ENCODE data around the gene PDCD4.
"Not testable (repeated sequence)": the region's sequence is repeated elsewhere in the genome, so short reads cannot be mapped to it uniquely, and the experiment has no call there.

The PDCD4 gene

DNA sequence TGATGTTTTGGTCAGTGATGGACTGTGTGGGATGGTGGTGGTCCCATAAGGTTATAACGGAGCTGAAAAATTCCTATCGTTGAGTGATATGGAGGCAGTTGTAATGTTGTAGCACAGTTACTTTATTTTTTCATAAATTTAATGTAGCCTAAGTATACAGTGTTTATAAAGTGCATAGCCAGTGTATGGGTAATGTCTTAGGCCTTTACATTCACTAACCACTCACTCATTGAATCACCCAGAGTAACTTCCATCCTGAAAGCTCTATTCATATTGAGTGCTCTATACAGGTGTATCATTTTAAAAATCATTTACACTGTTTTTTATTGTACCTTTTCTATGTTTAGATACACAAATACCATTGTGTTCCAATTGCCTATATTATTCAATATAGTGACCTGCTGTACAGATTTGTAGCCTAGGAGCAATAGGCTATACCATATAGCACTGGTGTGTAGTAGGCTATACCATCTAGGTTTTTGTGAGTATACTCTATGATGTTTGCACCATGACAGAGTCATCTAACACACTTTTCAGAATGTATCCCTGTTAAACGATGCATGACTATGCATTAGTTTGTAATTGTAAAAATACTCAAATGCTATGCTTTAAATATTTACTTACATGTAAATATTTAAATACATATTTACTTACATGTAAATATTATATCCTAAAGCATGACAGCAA, 21.0 kb downstream of the PDCD4 start:
- DNase-seq, result no peak

- peak; percentile 25 for DNase-seq
Measured at GRCh38 chr10:110893559-110894179, 21.9 kb downstream of the PDCD4 start.

DNA sequence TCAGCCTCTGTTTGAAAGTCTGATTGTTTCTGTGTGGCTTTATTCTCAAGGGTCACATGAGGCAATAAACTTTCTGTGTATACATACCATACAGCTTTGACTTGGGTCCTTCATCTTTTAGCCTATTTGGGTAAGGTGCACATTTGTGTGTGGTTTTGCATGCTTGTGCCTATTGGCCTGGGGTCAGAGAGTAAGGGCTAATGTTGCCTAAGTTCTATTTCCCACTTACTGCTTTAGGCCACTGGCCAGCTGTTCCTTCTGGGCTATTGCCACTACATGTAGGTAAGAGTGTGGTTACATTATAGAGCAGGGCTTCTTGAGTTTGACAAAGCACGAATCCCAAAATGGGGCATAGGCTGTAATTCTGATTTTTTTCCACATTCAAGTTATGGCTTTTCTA, 25.5 kb downstream of the PDCD4 start:
- no peak for DNase-seq

DNA sequence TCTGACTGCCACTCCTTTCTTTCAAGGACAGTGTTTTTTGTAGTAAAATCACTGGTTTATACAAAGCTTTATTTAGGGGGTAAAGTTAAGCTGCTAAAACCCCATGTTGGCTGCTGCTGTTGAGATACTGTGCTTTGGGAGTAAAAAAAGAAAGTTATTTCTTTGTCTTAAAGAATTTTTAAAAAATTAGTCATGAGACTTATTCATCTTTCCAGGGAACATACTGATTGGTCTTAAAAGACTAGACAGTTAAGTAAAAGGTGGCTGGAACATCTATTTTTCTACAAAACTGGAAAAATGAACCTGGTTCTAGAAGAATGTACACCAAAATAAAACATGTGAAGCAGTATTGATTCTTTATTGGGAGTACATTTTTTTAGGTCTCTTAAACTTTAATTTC, 26.7 kb downstream of the PDCD4 start:
- DNase-seq, result no peak

GRCh38 chr10:110900983-110901382, 29.3 kb downstream of the PDCD4 start:
- DNase-seq, result no peak

GRCh38 chr10:110901954-110902819, 30.5 kb downstream of the PDCD4 start:
- no peak for DNase-seq

DNA sequence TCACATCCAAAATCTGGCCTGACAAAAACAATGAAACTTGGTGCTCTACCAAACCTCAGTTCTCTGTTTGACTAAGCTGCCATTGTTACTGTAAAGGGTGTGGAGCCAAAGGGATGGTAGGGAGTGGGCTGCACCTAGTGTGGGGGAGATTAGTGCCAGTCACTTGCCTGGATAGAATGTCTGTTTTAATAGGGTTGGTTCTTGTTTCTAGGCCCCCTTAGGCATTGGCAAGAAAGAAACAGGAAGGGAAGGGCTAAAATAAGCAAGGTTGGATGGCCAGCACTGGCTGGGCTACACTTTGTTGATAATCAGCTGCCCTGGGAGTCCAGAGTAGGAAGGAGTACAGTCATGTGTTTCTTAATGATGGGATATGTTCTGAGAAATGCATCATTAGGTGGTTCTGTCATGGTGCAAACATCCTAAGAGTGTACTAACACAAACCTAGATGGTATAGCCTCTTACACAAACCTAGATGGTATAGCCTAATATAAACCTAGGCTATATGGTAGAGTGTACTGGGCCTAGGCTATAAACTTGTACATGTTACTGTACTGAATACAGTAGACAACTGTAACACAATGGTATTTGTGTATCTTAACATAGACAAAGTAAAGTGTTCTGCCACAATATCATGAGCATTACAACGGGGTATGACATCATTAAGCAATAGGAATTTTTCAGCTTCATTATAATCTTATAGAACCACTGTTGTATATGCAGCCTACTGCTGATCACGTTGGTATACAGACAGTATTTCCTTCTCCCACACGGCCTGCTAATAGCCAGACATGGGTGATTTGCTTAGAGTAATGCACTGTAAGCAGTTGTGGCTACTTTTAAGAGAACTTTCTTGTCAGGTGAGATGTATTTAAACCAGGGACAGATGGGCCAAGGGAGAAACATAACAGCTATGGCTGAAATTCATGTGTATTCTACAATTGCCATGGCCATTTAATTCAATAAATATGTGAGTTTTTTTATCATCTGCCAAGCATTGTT, 31.9 kb downstream of the PDCD4 start:
- DNase-seq, result no peak

DNA sequence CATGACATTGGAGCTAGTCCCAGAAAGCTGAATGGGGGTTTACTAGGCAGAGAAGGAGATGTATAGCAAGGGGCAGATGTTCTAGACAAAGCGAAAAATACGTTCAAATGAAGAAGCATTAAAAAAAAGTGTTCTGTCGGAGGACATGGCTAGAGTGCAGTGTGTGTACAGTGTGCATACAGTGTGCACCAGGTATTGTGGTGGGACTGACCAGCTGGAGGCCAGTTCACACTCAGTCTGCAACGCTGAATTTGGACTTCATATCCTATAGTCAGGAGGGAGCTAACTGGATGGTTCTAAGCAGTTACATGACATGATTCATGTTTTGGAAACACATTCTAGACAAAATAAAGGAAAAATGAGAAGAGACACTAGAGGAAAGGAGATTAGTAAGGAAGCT, 38.4 kb downstream of the PDCD4 start:
- DNase-seq, result no peak

DNA sequence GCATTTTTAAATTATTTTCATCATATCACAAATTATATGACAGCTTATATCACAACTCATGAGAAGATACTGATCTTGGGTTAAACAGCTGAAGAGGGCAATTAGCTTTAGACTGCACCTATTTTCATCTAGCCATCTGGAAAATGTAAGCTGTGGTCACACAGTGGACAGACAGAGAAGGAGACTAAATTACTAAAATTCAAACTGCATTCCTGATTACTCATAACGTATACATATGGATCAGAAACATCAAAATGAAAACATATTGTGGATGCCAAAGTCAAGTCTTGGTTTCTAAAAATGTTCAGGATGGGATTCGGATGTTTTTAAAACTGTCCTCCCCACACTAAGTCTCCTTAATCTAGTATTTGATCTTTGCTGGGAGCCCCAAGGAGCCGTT, 40.6 kb downstream of the PDCD4 start:
- no peak for DNase-seq

DNA sequence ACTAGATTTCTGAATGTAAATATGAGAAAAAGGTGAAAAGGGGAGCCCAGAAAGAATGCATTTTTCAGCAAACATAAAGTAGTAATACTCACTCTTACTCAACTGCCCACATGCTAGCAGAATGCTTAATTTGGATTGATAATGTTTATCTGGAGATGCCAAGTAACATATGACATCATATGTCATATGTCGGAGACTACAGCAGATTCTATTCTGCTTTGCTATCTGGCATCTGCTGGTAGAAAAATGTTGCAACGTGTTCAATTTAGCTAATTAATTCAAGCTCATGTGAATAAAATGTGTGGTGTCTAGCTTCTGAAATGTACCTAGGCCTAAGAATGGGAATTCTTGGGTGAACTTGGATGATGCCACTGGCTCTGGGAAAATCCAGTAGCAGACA, 42.7 kb downstream of the PDCD4 start:
- DNase-seq, result no peak

GRCh38 chr10:110915035-110915434, 43.3 kb downstream of the PDCD4 start:
- DNase-seq, result no peak

DNA sequence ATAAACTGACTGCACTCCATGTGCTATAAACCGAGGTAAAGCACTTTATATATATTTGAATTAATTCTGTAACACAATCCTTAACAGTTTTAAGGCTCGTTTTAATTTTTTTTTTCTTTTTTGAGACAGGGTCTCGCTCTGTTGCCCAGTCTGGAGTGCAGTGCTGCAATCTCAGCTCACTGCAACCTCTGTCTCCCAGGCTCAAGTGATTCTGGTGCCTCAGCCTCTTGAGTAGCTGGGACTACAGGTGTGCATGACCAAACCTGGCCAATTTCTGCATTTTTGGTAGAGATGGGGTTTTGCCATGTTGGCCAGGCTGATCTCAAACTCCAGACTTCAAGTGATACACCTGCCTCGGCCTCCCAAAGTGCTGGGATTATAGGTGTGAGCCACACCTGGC, 43.9 kb downstream of the PDCD4 start:
- DNase-seq, result not testable (repeated sequence)

GRCh38 chr10:110916554-110917346, 45.0 kb downstream of the PDCD4 start:
- DNase-seq, result no peak

DNA sequence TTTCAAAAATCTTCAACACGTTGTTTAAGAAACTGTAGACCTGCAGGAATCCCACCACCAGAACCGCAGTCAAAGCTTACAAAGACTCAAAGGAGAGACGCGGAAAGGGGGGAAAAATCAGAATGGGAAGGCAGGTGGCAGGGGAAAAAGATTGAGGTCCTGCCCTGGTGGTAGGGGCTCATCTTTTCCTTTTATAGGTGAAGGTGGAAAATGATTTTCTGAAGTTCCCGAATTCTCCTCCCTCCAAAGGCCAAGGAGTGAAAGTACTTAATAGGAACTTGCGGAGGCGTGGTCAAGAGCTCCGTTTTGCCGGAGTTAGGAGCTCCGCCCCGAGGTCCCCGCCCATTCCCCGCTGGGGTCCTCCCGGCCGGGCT, 46.5 kb downstream of the PDCD4 start:
- DNase-seq, result peak; percentile 92

GRCh38 chr10:110918643-110919348, 47.1 kb downstream of the PDCD4 start, which contains the start of gene BBIP1:
TSS of gene BBIP1 (minus strand) at chr10:110919180. CDS start at chr10:110918157, 1,023 bp downstream.
- DNase-seq, result peak; percentile 99

- no peak for DNase-seq
Measured at GRCh38 chr10:110919349-110919931, 47.7 kb downstream of the PDCD4 start, which contains the start of gene SHOC2. TSS of gene SHOC2 (plus strand) at chr10:110919604. CDS start at chr10:110964359, 44,755 bp downstream.

- DNase-seq, result no peak
Measured at GRCh38 chr10:110919971-110920881, 48.5 kb downstream of the PDCD4 start.

DNA sequence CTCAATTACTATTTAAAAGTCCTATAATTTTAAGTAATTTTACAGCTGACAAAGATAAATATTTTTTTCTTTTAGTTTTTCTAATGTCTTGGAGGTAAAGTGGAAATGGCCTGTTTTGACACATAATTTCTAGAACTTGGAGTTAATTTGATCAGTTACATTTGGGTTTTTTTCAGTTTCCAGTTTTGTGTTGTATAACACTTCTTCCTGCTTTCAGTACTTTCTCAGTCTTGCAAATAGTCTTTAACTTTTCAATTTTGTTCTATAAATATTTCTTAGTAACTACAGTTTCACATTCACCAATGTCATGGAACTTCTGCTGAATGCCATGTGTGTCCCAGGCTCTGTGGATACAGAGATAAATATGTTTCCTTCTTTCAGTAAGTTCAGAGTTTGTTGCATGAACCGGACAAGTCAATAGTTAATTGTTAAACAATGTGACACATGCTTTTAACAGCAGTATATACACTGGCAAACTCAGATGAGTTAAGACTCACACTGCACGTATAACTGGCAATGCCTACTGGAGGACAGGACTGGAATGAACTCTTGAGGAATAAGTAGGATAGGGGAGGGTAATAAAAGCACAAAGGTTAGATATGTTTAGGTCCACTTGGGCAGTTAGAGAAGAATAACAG, 52.2 kb downstream of the PDCD4 start:
- DNase-seq, result no peak

DNA sequence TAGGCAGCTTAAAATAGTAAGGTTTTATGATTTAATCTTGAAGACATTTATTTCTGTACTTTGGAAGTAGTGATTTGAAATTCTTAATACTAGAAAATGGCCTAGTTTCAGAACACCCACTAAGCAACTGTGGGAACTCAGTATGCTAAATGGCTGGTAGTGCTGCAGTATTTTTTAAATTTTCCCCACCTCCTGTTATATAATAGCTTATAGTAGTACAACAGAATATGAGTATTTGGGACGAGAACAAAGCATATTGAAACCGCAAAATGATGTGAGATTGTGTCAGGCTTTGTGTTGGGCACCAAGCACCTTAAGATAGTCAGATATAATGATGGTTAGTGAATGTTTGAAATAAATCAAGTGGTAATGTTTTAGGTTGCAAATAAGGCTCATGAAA, 55.7 kb downstream of the PDCD4 start:
- no peak for DNase-seq

All from GDM1 (cell line).